Kidney (tissue), 14 donors: ENCODE data around the gene NLGN1. TPM values are rescaled to one million over a fixed set of nuclear protein-coding genes. Genes with fewer than 3 reads are reported as not detected.
A peak's percentile ranks its signal among the peaks of the same experiment; 100 is the strongest.

ENCODE experiments used
- DNase-seq, 5 donors: peaks; one replicate each; pipeline ENCODE4 v3.0.0-alpha.2; 2013 to 2020
- FAIRE-seq: peaks from 2 replicates; lab custom pipeline; 2012; peaks lifted over from hg19 to GRCh38; lab: Jason Lieb, UNC
- H3K27ac ChIP-seq, 2 donors: one replicate each; pipeline ENCODE4 v1.7.0; 2013; ENCODE audit warnings: low read depth in 2 of 2, low read length in 2 of 2, inconsistent platforms in 1 of 2
- H3K27me3 ChIP-seq: one replicate; pipeline ENCODE4 v1.7.1; 2013; ENCODE audit warnings: low read length, inconsistent platforms; ENCODE audit not compliant: control insufficient read depth, insufficient read depth
- H3K36me3 ChIP-seq, 3 donors: one replicate each; pipeline versions ENCODE4 v1.7.0 to v1.7.1; 2013; ENCODE audit warnings: low read length in 3 of 3, control low read depth in 1 of 3, inconsistent platforms in 1 of 3; ENCODE audit not compliant: insufficient read depth in 3 of 3, control insufficient read depth in 2 of 3
- H3K4me1 ChIP-seq, 3 donors: one replicate each; pipeline versions ENCODE4 v1.7.0 to v1.7.1; 2013; ENCODE audit warnings: low read length in 3 of 3, inconsistent platforms in 1 of 3, low read depth in 1 of 3; ENCODE audit not compliant: control insufficient read depth in 2 of 3, insufficient read depth in 2 of 3
- H3K4me3 ChIP-seq, 3 donors: one replicate each; pipeline versions ENCODE4 v1.7.0 to v1.8.1; 2013; ENCODE audit warnings: low read length in 3 of 3, control low read depth in 1 of 3, inconsistent platforms in 1 of 3
- H3K9ac ChIP-seq, 3 donors: one replicate each; pipeline versions ENCODE4 v1.7.0 to v1.7.1; 2013; ENCODE audit warnings: low read length in 3 of 3, control low read depth in 1 of 3, inconsistent platforms in 1 of 3
- H3K9me3 ChIP-seq, 3 donors: one replicate each; pipeline versions ENCODE4 v1.7.0 to v1.7.1; 2013; ENCODE audit warnings: low read length in 3 of 3, control low read depth in 1 of 3, inconsistent platforms in 1 of 3; ENCODE audit not compliant: control insufficient read depth in 2 of 3, insufficient read depth in 1 of 3
- intact Hi-C: fragments of 100-400 bp; cut with DNase I; formaldehyde crosslinking; loops from one replicate; pipeline ENCODE4 v1.11.1; 2022
- polyA plus RNA-seq: library from polyadenylated mRNA; stranded (reverse); fragments of 350-450 nt; fragmentation: Illumina TruSeq; extraction: RNeasy Lipid Tissue Mini Kit (QIAGEN cat#74804); gene quantifications from one replicate; pipeline ENCODE4 v1.2.3, GENCODE V29; 2014; ENCODE audit warnings: low read depth, low replicate concordance; ENCODE audit not compliant: insufficient read depth
- total RNA-seq: library from RNA; stranded (reverse); fragmentation: NEBNext Ultra II Directional; extraction: Animal tissue kit (Norgen Biotek cat#: 25700); gene quantifications from one replicate; pipeline ENCODE4 v1.2.1, GENCODE V29; 2021
- TF ChIP-seq, protein P1 (sequence below): IDR thresholded peaks from 3 replicates; pipeline ENCODE4 v1.5.1; 2012; ENCODE audit warnings: mild to moderate bottlenecking, moderate library complexity, borderline replicate concordance; ENCODE audit not compliant: insufficient read depth; ENCODE audit errors: extremely low read depth
- donor health status: control.
- donor health status: control.
- donor health status: control.
- donor health status: control.
- donor health status: control.
- donor health status: DM: yes; HTN: yes; CAD: no.
- donor health status: Normal renal cell carcinoma (clear cell type).

Gene NLGN1
- total and polyA plus RNA-seq, 2 donors from 2014 or later, result 0.49 to 19.4 TPM

DNA sequence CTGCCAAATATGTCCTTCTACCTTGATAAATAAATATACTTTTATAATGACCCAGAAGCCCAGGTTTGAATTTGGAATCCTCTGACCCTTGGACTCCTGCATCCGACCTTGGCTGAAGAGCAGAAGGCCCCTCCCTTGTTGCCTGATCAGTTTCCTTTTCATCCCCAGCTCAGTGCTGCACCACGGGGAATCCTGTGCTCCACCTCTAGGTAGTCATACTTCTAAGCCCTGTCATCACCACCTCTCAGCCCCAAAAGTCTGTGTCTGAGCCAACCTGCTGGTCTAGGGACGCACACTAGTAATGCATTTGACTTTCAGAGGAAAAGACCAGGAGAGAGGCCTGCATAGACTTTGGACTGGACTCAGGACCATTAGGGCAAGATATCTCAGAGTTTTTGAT is 310.6 kb downstream of the NLGN1 start:
- no peak for DNase-seq
- Histone ChIP-seq H3K9me3 (no peaks in the 10 kb centered on the region), H3K4me3 (no peak overlapping the region), H3K9ac (no peak overlapping the region), H3K36me3 (no peaks in the 10 kb centered on the region), H3K4me1 (no peaks in the 10 kb centered on the region), H3K27ac (no peak overlapping the region), H3K27me3 (no peaks in the 10 kb centered on the region)
- intact Hi-C loops, result no loop called here
- no peak for FAIRE-seq
- TF ChIP-seq, protein P1, sequence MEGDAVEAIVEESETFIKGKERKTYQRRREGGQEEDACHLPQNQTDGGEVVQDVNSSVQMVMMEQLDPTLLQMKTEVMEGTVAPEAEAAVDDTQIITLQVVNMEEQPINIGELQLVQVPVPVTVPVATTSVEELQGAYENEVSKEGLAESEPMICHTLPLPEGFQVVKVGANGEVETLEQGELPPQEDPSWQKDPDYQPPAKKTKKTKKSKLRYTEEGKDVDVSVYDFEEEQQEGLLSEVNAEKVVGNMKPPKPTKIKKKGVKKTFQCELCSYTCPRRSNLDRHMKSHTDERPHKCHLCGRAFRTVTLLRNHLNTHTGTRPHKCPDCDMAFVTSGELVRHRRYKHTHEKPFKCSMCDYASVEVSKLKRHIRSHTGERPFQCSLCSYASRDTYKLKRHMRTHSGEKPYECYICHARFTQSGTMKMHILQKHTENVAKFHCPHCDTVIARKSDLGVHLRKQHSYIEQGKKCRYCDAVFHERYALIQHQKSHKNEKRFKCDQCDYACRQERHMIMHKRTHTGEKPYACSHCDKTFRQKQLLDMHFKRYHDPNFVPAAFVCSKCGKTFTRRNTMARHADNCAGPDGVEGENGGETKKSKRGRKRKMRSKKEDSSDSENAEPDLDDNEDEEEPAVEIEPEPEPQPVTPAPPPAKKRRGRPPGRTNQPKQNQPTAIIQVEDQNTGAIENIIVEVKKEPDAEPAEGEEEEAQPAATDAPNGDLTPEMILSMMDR, result no peak

DNA sequence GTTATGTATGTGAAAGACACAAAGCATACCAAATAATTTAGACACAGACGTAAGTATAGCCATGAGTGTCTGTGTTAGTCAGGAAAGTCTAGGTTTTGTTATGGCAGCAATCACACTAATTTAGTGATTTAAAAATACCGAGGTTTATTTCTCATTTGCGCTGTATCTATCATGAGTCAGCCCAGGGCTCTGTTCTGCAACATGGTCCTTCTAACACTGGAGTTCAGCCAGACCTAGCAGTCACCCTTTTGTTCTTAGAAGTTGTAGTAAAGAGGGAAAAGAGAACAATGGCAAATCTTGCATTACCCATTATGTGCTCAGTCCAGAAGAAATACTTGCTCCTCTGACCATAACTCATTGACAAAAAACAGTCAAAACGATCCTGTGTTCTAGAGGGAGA is 311.5 kb downstream of the NLGN1 start:
- intact Hi-C loops, result no loop called here
- FAIRE-seq (no peak), DNase-seq (no peak)
- no peaks in the 10 kb centered on the region for H3K9me3 ChIP-seq
- H3K9ac ChIP-seq, result no peak overlapping the region
- H3K27me3 ChIP-seq, result no peaks in the 10 kb centered on the region
- H3K4me1 ChIP-seq, result no peaks in the 10 kb centered on the region
- H3K4me3 ChIP-seq, result no peak overlapping the region
- TF ChIP-seq, protein P1, result no peak
- H3K27ac ChIP-seq, result no peak overlapping the region
- H3K36me3 ChIP-seq, result no peaks in the 10 kb centered on the region

DNA sequence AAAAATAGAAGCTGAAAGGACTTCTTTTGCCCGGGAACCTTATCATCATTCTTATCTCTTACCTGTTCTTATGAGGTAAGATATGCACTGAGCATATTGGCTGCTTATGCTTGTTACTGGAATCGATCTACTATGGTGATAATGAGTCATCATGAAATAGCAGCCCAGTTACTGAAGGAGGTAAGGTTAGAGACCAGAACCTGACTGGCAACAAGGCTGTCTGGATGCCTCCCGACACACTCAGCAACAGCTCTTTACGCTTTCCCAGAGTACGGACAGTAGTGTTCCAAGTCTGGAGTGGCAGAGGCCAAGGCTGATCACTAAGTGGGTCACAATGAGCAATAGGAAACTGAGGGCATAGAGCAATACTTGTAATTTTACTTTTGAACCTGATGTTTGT is 314.1 kb downstream of the NLGN1 start:
- Histone ChIP-seq H3K9ac (no peak overlapping the region), H3K9me3 (no peaks in the 10 kb centered on the region), H3K4me1 (no peaks in the 10 kb centered on the region), H3K4me3 (peak overlapping the region in 2 of 3 donors; percentile 33 to 45), H3K27me3 (no peaks in the 10 kb centered on the region), H3K36me3 (no peaks in the 10 kb centered on the region), H3K27ac (peak overlapping the region in 1 of 2 donors; percentile 20)
- DNase-seq, result no peak
- TF ChIP-seq, protein P1, result no peak
- intact Hi-C loops, result no loop called here
- FAIRE-seq, result no peak

DNA sequence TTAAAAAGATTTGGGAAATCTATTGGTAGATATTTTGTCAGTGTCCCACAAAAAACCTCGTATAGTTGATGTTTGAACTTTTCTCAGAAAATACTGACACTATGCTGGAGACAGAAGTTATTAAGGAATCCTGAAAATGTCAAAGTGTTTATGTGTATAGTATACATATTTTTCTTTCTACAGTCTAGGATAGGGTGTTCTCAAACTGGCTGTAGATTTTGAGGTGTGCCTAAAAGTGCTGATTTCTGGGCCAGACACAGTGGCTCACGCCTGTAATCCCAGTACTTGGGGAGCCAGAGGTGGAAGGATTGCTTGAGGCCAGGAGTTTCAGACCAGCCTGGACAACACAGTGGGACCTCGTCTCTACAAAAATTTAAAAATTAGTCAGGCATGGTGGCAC is 322.0 kb downstream of the NLGN1 start:
- FAIRE-seq, result no peak
- TF ChIP-seq, protein P1, result no peak
- H3K9ac ChIP-seq, result no peak overlapping the region
- no peak overlapping the region for H3K27ac ChIP-seq
- H3K36me3 ChIP-seq, result no peaks in the 10 kb centered on the region
- H3K4me1 ChIP-seq, result no peaks in the 10 kb centered on the region
- no peaks in the 10 kb centered on the region for H3K27me3 ChIP-seq
- H3K9me3 ChIP-seq, result no peaks in the 10 kb centered on the region
- DNase-seq, result no peak
- intact Hi-C loops, result no loop called here
- no peak overlapping the region for H3K4me3 ChIP-seq
